HCT116 (cell line): Measurements from ENCODE around the gene THOP1. TPM values are rescaled to one million over a fixed set of nuclear protein-coding genes. Genes with fewer than 3 reads are reported as not detected.

Experiments used
- ATAC-seq: fragments of 200-7000 bp; cut with Tn5 transposase; 2 replicates; pipeline ENCODE4 v1.9.1; 2020; ENCODE audit warnings: mild to moderate bottlenecking, moderate library complexity
- BruUV-seq: library from RNA; stranded (reverse); fragments of 400-500 nt; replicated peaks from 2 replicates; lab custom pipeline; 2021; lab: Mats Ljungman, UMichigan
- CTCF ChIA-PET: fragments of 300-600 bp; sonication (Branson Sonifier 250); formaldehyde crosslinking; loops from one replicate; lab custom pipeline; 2021; ENCODE audit warnings: antibody characterized with exemption; lab: Charles Lee
- POLR2A ChIA-PET: fragments of 300-600, 350-600 bp; sonication (Branson Sonifier 250); formaldehyde crosslinking; loops from one replicate; lab custom pipeline; 2021; ENCODE audit warnings: antibody characterized with exemption; lab: Charles Lee
- RAD21 ChIA-PET, 2 experiments: fragments of 300-600 bp; sonication (Branson Sonifier 250); formaldehyde crosslinking; loops; one replicate each; lab custom pipeline; 2023; ENCODE audit warnings: low total read pairs in 2 of 2; ENCODE audit not compliant: uncharacterized antibody in 2 of 2, unreplicated experiment in 2 of 2, low non-redundant PET in 1 of 2; lab: Charles Lee
- DNase-seq: peaks from one replicate; pipeline ENCODE4 v3.0.0-alpha.2; 2010; ENCODE audit warnings: low read depth, low spot score
- H2AFZ ChIP-seq: fragments of 200-600 bp; shearing (Covaris generic), sonication (generic); 2 replicates; pipeline ENCODE4 v1.6.1; 2017; ENCODE audit warnings: low read depth, mixed run types, mixed read lengths, antibody characterized with exemption, low read length; ENCODE audit not compliant: poor library complexity, severe bottlenecking
- H3K27ac ChIP-seq: 2 replicates; pipeline ENCODE4 v1.5.1; 2012; ENCODE audit warnings: low read depth, low read length
- H3K27me3 ChIP-seq: fragments of 200-600 bp; sonication (generic); 2 replicates; pipeline ENCODE4 v1.6.1; 2016; ENCODE audit warnings: mixed run types, low read length, mixed read lengths; ENCODE audit not compliant: insufficient read depth
- H3K36me3 ChIP-seq, 2 experiments: fragments of 200-500 bp in 1 of 2; fragments of 200-600 bp in 1 of 2; sonication (Bioruptor generic) in 1 of 2; sonication (generic) in 1 of 2; 2 replicates each; pipeline versions ENCODE4 v1.5.1 to v1.6.1; 2014 to 2016; ENCODE audit warnings: low read length in 2 of 2, inconsistent platforms in 1 of 2, mixed read lengths in 1 of 2, mixed run types in 1 of 2; ENCODE audit not compliant: insufficient read depth in 2 of 2, control insufficient read depth in 1 of 2
- H3K4me1 ChIP-seq, 2 experiments: fragments of 200-600 bp in 1 of 2; sonication (generic) in 1 of 2; 2 replicates each; pipeline versions ENCODE4 v1.5.1 to v1.6.1; 2012 to 2017; ENCODE audit warnings: low read length in 2 of 2, inconsistent platforms in 1 of 2, mild to moderate bottlenecking in 1 of 2, mixed read lengths in 1 of 2, mixed run types in 1 of 2, moderate library complexity in 1 of 2; ENCODE audit not compliant: insufficient read depth in 2 of 2, control insufficient read depth in 1 of 2
- H3K4me2 ChIP-seq: fragments of 200-600 bp; sonication (generic); 2 replicates; pipeline ENCODE4 v1.6.1; 2017; ENCODE audit warnings: mixed run types, low read length, mixed read lengths
- H3K4me3 ChIP-seq, 2 experiments: fragments of 200-600 bp in 1 of 2; sonication (generic) in 1 of 2; replicated peaks in 1 of 2; 2 replicates each; pipeline ENCODE4 v1.5.1; 2011 to 2016; ENCODE audit warnings: low read length in 2 of 2, control low read depth in 1 of 2, low read depth in 1 of 2, mild to moderate bottlenecking in 1 of 2, mixed read lengths in 1 of 2, mixed run types in 1 of 2
- H3K79me2 ChIP-seq: fragments of 200-600 bp; sonication (generic); 2 replicates; pipeline ENCODE4 v1.6.1; 2017; ENCODE audit warnings: mild to moderate bottlenecking, mixed run types, low read length, moderate library complexity, mixed read lengths; ENCODE audit not compliant: insufficient read depth
- H3K9ac ChIP-seq: fragments of 200-600 bp; sonication (generic); 2 replicates; pipeline ENCODE4 v1.6.1; 2016; ENCODE audit warnings: low read length, mixed read lengths
- H3K9me2 ChIP-seq: fragments of 200-600 bp; sonication (generic), shearing (Covaris generic); 2 replicates; pipeline ENCODE4 v1.6.1; 2017; ENCODE audit warnings: mixed run types, mild to moderate bottlenecking, moderate library complexity; ENCODE audit not compliant: insufficient read depth
- H3K9me3 ChIP-seq, 2 experiments: fragments of 200-500 bp in 1 of 2; fragments of 200-600 bp in 1 of 2; sonication (Bioruptor generic) in 1 of 2; sonication (generic) in 1 of 2; 2 replicates each; pipeline ENCODE4 v1.6.1; 2014 to 2017; ENCODE audit warnings: low read length in 2 of 2, mixed read lengths in 2 of 2, inconsistent platforms in 1 of 2, low read depth in 1 of 2, mild to moderate bottlenecking in 1 of 2, mixed run types in 1 of 2, moderate library complexity in 1 of 2; ENCODE audit not compliant: control insufficient read depth in 1 of 2, insufficient read depth in 1 of 2
- H4K20me1 ChIP-seq: fragments of 200-600 bp; sonication (generic), shearing (Covaris generic); 2 replicates; pipeline ENCODE4 v1.6.1; 2017; ENCODE audit warnings: mixed run types, mild to moderate bottlenecking, moderate library complexity; ENCODE audit not compliant: insufficient read depth
- EGR1 ChIP-seq: IDR thresholded peaks from 2 replicates; pipeline ENCODE4 v1.6.1; 2012; ENCODE audit warnings: low read depth
- EZH2 ChIP-seq: fragments of 200-600 bp; sonication (generic); IDR thresholded peaks from 2 replicates; pipeline ENCODE4 v1.6.1; 2017; ENCODE audit warnings: antibody characterized with exemption, mixed run types
- JUND ChIP-seq: IDR thresholded peaks from 2 replicates; pipeline ENCODE4 v1.6.1; 2012
- POLR2A ChIP-seq: IDR thresholded peaks from 2 replicates; pipeline ENCODE4 v1.7.0; 2011; ENCODE audit warnings: borderline replicate concordance; ENCODE audit not compliant: insufficient read depth, insufficient read length; ENCODE audit errors: extremely low read depth
- POLR2AphosphoS5 ChIP-seq: IDR thresholded peaks from 2 replicates; pipeline ENCODE4 v1.6.1; 2011; ENCODE audit warnings: mild to moderate bottlenecking, low read depth, low read length, moderate library complexity
- RAD21 ChIP-seq: IDR thresholded peaks from 2 replicates; pipeline ENCODE4 v1.6.1; 2012; ENCODE audit warnings: low read depth, mild to moderate bottlenecking
- SIN3A ChIP-seq: IDR thresholded peaks from 2 replicates; pipeline ENCODE4 v1.6.1; 2012; ENCODE audit warnings: low read depth
- SP1 ChIP-seq: IDR thresholded peaks from 2 replicates; pipeline ENCODE4 v1.6.1; 2012; ENCODE audit warnings: low read depth
- TCF7L2 ChIP-seq: IDR thresholded peaks from 2 replicates; pipeline ENCODE4 v1.7.0; 2011; ENCODE audit warnings: borderline replicate concordance, inconsistent platforms; ENCODE audit not compliant: insufficient read depth, insufficient read length; ENCODE audit errors: extremely low read depth
- YY1 ChIP-seq: IDR thresholded peaks from 2 replicates; pipeline ENCODE4 v1.6.1; 2011; ENCODE audit warnings: low read length, low read depth, moderate library complexity, mild to moderate bottlenecking; ENCODE audit not compliant: insufficient replicate concordance; ENCODE audit errors: extremely low read depth
- ZBTB33 ChIP-seq: IDR thresholded peaks from 2 replicates; pipeline ENCODE4 v1.6.1; 2011; ENCODE audit warnings: mild to moderate bottlenecking, low read length, moderate library complexity; ENCODE audit not compliant: insufficient replicate concordance; ENCODE audit errors: extremely low read depth
- ZFX ChIP-seq: fragments of 450-650 bp; IDR thresholded peaks from 2 replicates; pipeline ENCODE4 v1.6.1; 2017
- intact Hi-C: fragments of 100-400 bp; cut with micrococcal nuclease; formaldehyde crosslinking; loops from 2 replicates; pipeline ENCODE4 v1.10.0; 2022
- total RNA-seq: library from RNA; stranded (reverse); gene quantifications from one replicate; pipeline ENCODE4 v1.2.1, GENCODE V29; 2021; ENCODE audit not compliant: unreplicated experiment

Gene THOP1
- total RNA-seq, 1 experiment from 2014 or later: 201 TPM

DNA sequence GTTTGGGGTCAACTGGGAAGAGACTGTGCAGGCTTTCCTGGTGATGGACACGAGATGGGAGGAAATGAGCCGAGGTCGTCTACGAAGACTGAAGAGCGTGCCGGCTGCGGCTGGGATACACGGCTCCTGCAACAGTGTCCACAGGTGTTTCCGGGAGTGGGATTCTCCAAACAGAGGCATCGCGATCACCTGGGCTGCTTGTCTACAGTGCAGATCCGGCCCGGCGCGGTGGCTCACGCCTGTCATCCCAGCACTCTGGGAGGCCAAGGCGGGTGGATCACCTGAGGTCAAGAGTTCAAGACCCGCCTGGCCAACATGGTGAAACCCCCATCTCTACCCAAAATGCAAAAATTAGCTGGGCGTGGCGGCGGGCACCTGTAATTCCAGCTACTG lies 33.9 kb upstream of the THOP1 start:
- DNase-seq (no peak), ATAC-seq (no peak)
- ChIA-PET POLR2A (no interaction called here), CTCF (no interaction called here), RAD21 (no interaction called here)
- Histone ChIP-seq H3K9me3 (no peaks in the 10 kb centered on the region), H3K79me2 (no peaks in the 10 kb centered on the region), H3K4me3 (no peak overlapping the region), H4K20me1 (no peaks in the 10 kb centered on the region), H3K27ac (no peak overlapping the region), H3K9ac (no peak overlapping the region), H2AFZ (no peak overlapping the region), H3K4me1 (peaks cover 0 to 4% of the 10 kb centered on the region in 2 experiments; a peak in 3 of 4 replicates), H3K4me2 (no peak overlapping the region), H3K27me3 (no peaks in the 10 kb centered on the region), H3K9me2 (no peaks in the 10 kb centered on the region), H3K36me3 (peaks cover 5% of the 10 kb centered on the region in 2 experiments; a peak in 2 of 4 replicates)
- no TSS peak for BruUV-seq
- intact Hi-C loops: no loop called here
- TF ChIP-seq YY1 (no peak), TCF7L2 (no peak), SP1 (no peak), JUND (no peak), ZFX (no peak), ZBTB33 (no peak), SIN3A (no peak), POLR2AphosphoS5 (no peak), POLR2A (no peak), EGR1 (no peak), RAD21 (no peak), EZH2 (no peak)
